ENCODE results near the gene CDC7. TPM values are rescaled to one million over a fixed set of nuclear protein-coding genes. Genes with fewer than 3 reads are reported as not detected.

The CDC7 gene
- total and polyA plus RNA-seq, 9 of the 15 experiments (the other 6 are each of a cell fraction or from before 2014, with no cell fraction given): 22.3 to 66.8 (median 44.2) TPM

GRCh38 chr1:91490501-91490900 lies 10.2 kb upstream of the CDC7 start:
- Histone ChIP-seq H4K20me1 (replicated peaks; ENCODE audit: control insufficient read depth, insufficient read depth, low read length) (no peaks in the 10 kb centered on the region), H3K27ac (ENCODE audit: extremely low read depth, low read depth, low read length) (no peak overlapping the region), H3K36me3 (ENCODE audit: control insufficient read depth, insufficient read depth, low read length) (no peaks in the 10 kb centered on the region), H3K9ac (ENCODE audit: insufficient read depth in 1 of 2, low read depth in 2 of 2, low read length in 2 of 2) (no peak overlapping the region), H3K79me2 (ENCODE audit: control insufficient read depth, insufficient read depth, low read length) (no peaks in the 10 kb centered on the region), H3K9me1 (ENCODE audit: control insufficient read depth, insufficient read depth, low read length) (no peaks in the 10 kb centered on the region), H3K9me3 (replicated peaks; ENCODE audit: control insufficient read depth, insufficient read depth, low read depth, low read length) (no peaks in the 10 kb centered on the region), H3K4me1 (replicated peaks in 1 of 2; ENCODE audit: control insufficient read depth in 2 of 2, insufficient read depth in 2 of 2, low read length in 2 of 2) (no peaks in the 10 kb centered on the region), H3K27me3 (ENCODE audit: control insufficient read depth in 2 of 2, insufficient read depth in 2 of 2, low read length in 2 of 2) (no peaks in the 10 kb centered on the region), H3K4me2 (ENCODE audit: insufficient read depth, low read length) (no peak overlapping the region), H3K4me3 (no peak overlapping the region), H2AFZ (ENCODE audit: low read depth, low read length) (no peak overlapping the region)
- POLR2A ChIA-PET: no interaction called here
- FAIRE-seq (peak; percentile 23), DNase-seq (ENCODE audit: extremely low read depth in 1 of 4, low spot score in 3 of 4) (no peak), ATAC-seq (no peak)
- intact Hi-C loops (cut with micrococcal nuclease): no loop called here
- TF ChIP-seq SPI1 (IDR thresholded peaks at IDR 0.05; ENCODE audit: borderline replicate concordance, low read depth, low read length) (no peak), CEBPG (CRISPR knock-in tag; IDR thresholded peaks at IDR 0.05) (no peak), CEBPG (tag; conservative IDR thresholded peaks at IDR 0.05 in 1 of 2, IDR thresholded peaks at IDR 0.05 in 1 of 2) (0 out of 4 replicates have a peak, but pooled peaks of 1 of the 2 experiments have one; percentile 10)
- no TSS peak for BruUV-seq (replicated peaks)
- 0% methylated on average over 1 of the region's 1 CpG for WGBS (ENCODE audit: insufficient coverage, low coverage, missing lambda C conversion rate)
- CTCF ChIA-PET (ENCODE audit: low intra/inter-chr PET ratio): no interaction called here
- in situ Hi-C loops (cut with MboI): no loop called here

GRCh38 chr1:91498035-91498434 lies 2.6 kb upstream of the CDC7 start:
- in situ Hi-C loops (cut with MboI): no loop called here
- H3K79me2 ChIP-seq (ENCODE audit: control insufficient read depth, insufficient read depth, low read length): peaks cover 20% of the 10 kb centered on the region
- DNase-seq (ENCODE audit: extremely low read depth in 1 of 4, low spot score in 3 of 4) (no peak), ATAC-seq (no peak), FAIRE-seq (no peak)
- H3K4me2 ChIP-seq (ENCODE audit: insufficient read depth, low read length): no peak overlapping the region
- peaks cover 0 to 19% of the 10 kb centered on the region in 2 experiments; a peak in 4 of 5 replicates for H3K4me1 ChIP-seq (replicated peaks in 1 of 2; ENCODE audit: control insufficient read depth in 2 of 2, insufficient read depth in 2 of 2, low read length in 2 of 2)
- H3K36me3 ChIP-seq (ENCODE audit: control insufficient read depth, insufficient read depth, low read length): peaks cover 8% of the 10 kb centered on the region; the same call in 1 of the 3 replicates
- H3K9ac ChIP-seq (ENCODE audit: insufficient read depth in 1 of 2, low read depth in 2 of 2, low read length in 2 of 2): no peak overlapping the region
- no TSS peak for BruUV-seq (replicated peaks)
- no peak overlapping the region for H3K27ac ChIP-seq (ENCODE audit: extremely low read depth, low read depth, low read length)
- ChIA-PET CTCF (ENCODE audit: low intra/inter-chr PET ratio) (no interaction called here), POLR2A (interaction anchor here (0.6 kb wide), 1 partner anchor 109 kb away, joined by 3 read pairs; no protein-coding TSS in a partner anchor)
- TF ChIP-seq SIX5 (IDR thresholded peaks at IDR 0.05; ENCODE audit: borderline replicate concordance in 1 of 2, insufficient read depth in 1 of 2, low read depth in 1 of 2, low read length in 2 of 2) (no peak), ZEB2 (IDR thresholded peaks at IDR 0.05) (no peak), ZNF589 (CRISPR knock-in tag; IDR thresholded peaks at IDR 0.05; ENCODE audit: low read depth) (no peak), ZNF124 (CRISPR knock-in tag; IDR thresholded peaks at IDR 0.05) (no peak), HDAC3 (IDR thresholded peaks at IDR 0.05; ENCODE audit: borderline replicate concordance, partially characterized antibody) (no peak), DEAF1 (CRISPR knock-in tag; IDR thresholded peaks at IDR 0.05) (no peak), ZNF57 (CRISPR knock-in tag; IDR thresholded peaks at IDR 0.05) (no peak), TEAD1 (CRISPR knock-in tag; IDR thresholded peaks at IDR 0.05) (no peak), CBFA2T2 (conservative IDR thresholded peaks at IDR 0.05) (no peak)
- TF ChIP-seq, protein P1, sequence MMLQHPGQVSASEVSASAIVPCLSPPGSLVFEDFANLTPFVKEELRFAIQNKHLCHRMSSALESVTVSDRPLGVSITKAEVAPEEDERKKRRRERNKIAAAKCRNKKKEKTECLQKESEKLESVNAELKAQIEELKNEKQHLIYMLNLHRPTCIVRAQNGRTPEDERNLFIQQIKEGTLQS (IDR thresholded peaks at IDR 0.05): no peak
- TF ChIP-seq, protein P1 (CRISPR knock-in tag; conservative IDR thresholded peaks at IDR 0.05): no peak
- no peaks in the 10 kb centered on the region for H3K9me1 ChIP-seq (ENCODE audit: control insufficient read depth, insufficient read depth, low read length)
- intact Hi-C loops (cut with micrococcal nuclease): no loop called here
- no peak overlapping the region for H2AFZ ChIP-seq (ENCODE audit: low read depth, low read length)
- H3K27me3 ChIP-seq (ENCODE audit: control insufficient read depth in 2 of 2, insufficient read depth in 2 of 2, low read length in 2 of 2): no peaks in the 10 kb centered on the region
- WGBS (ENCODE audit: insufficient coverage, low coverage, missing lambda C conversion rate): 74% methylated on average over 2 of the region's 2 CpGs
- no peak overlapping the region for H3K4me3 ChIP-seq
- H4K20me1 ChIP-seq (replicated peaks; ENCODE audit: control insufficient read depth, insufficient read depth, low read length): no peaks in the 10 kb centered on the region
- H3K9me3 ChIP-seq (replicated peaks; ENCODE audit: control insufficient read depth, insufficient read depth, low read depth, low read length): no peaks in the 10 kb centered on the region
